Measurements from ENCODE around the gene CBX5.
"Not testable (repeated sequence)": the region's sequence is repeated elsewhere in the genome, so short reads cannot be mapped to it uniquely, and the experiment has no call there.

The CBX5 gene

DNA sequence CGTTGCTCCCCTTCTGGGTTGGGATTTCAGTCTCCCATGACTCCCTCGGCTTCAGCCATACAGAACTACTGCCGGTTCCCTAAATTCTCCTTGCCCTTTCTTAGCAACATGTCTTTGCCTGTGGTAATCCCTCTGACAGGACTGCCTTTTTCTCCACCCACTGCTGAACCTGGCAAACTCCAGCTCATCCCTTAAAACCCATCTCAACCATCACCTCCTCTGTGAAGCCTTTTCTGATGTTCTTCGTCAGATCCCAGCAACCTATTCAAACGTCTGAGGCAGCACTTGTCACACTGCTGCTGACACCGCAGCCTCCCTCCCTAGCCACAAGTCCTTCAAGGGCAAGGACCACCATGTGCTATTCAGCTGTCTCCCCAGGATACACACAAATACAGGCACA, 80.9 kb downstream of the CBX5 start:
- in situ Hi-C loops (cut with HindIII; ENCODE audit: low sequenced_read_pairs): loop anchor here (25.0 kb wide), 1 partner anchor 187 kb away; the partner anchor contains the start of genes HOXC8 and HOXC9
- TF ChIP-seq, protein P1, sequence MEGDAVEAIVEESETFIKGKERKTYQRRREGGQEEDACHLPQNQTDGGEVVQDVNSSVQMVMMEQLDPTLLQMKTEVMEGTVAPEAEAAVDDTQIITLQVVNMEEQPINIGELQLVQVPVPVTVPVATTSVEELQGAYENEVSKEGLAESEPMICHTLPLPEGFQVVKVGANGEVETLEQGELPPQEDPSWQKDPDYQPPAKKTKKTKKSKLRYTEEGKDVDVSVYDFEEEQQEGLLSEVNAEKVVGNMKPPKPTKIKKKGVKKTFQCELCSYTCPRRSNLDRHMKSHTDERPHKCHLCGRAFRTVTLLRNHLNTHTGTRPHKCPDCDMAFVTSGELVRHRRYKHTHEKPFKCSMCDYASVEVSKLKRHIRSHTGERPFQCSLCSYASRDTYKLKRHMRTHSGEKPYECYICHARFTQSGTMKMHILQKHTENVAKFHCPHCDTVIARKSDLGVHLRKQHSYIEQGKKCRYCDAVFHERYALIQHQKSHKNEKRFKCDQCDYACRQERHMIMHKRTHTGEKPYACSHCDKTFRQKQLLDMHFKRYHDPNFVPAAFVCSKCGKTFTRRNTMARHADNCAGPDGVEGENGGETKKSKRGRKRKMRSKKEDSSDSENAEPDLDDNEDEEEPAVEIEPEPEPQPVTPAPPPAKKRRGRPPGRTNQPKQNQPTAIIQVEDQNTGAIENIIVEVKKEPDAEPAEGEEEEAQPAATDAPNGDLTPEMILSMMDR (IDR thresholded peaks at IDR 0.05; ENCODE audit: low read depth, low read length): no peak
- H3K4me3 ChIP-seq (ENCODE audit: low read depth, low read length): no peak overlapping the region
- no peak for DNase-seq (ENCODE audit: low read depth, low spot score)

DNA sequence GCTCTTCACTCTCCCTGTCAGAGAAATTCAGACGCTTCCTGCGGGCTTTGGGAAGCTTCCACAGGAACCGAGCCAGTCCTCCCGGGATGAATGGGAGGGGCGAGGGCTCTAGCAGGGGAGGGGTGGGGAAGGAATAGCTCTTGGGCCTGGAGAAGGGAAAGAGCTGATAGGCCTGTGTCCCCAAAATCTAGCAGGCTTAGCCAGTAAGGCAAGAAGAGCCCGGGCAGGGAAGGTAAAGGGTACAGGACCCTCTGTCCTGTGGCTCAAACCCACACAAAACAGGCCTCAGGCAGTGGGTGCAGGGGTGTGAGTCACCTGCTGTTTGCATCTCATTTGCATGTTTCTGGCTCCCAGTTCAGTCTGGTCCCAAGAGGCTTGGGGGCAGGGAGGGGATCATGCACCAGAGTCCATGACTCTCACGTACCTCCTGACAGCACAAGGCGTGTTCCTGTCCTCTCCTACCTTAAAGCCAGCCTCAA, 82.5 kb downstream of the CBX5 start:
- no peak overlapping the region for H3K4me3 ChIP-seq (ENCODE audit: low read depth, low read length)
- DNase-seq (ENCODE audit: low read depth, low spot score): no peak
- in situ Hi-C loops (cut with HindIII; ENCODE audit: low sequenced_read_pairs): loop anchor here (25.0 kb wide), 1 partner anchor 185 kb away; the partner anchor contains the start of genes HOXC8 and HOXC9
- TF ChIP-seq, protein P1 (IDR thresholded peaks at IDR 0.05; ENCODE audit: low read depth, low read length): no peak

DNA sequence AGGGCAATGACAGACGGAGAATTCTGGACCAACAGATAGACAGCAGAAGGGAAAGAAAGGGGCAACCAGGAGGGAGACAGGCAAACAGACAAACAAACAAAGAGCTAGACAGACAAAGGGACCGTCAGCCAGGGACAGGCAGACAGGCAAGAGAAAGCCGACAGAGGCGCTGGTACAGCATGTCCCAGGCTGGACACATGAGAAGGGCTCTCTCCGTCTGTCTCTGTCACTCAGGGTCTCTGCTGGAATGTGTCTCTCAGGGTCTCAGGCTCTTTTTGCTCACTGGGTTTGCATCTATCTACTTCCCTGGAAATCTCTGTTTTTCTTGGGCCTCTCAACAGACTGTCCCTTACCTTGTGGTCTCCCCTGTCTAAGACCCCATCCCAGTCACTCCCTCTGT, 82.9 kb downstream of the CBX5 start:
- TF ChIP-seq, protein P1 (IDR thresholded peaks at IDR 0.05; ENCODE audit: low read depth, low read length): no peak
- in situ Hi-C loops (cut with HindIII; ENCODE audit: low sequenced_read_pairs): loop anchor here (25.0 kb wide), 1 partner anchor 185 kb away; the partner anchor contains the start of genes HOXC8 and HOXC9
- no peak for DNase-seq (ENCODE audit: low read depth, low spot score)
- H3K4me3 ChIP-seq (ENCODE audit: low read depth, low read length): no peak overlapping the region

DNA sequence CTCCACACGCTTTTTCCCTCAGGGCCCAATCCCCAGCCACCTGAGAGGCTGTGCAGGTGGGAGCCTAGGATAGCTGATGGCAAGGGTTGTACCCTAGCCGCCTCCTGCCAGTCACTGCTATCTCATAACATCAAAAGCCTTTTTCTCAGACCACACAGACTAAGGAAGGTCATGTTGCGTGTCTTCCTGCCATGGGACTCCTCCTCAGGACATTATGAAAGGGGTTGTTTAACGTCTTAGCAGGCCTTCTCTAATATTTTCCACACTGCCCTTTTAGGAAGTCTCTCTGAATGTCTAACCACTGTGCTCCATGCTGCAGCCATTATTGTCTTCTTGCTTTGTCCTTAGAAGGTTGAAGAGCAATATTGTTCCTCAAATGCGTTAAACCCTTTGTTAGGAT, 83.5 kb downstream of the CBX5 start:
- in situ Hi-C loops (cut with HindIII; ENCODE audit: low sequenced_read_pairs): loop anchor here (25.0 kb wide), 1 partner anchor 184 kb away; the partner anchor contains the start of genes HOXC8 and HOXC9

DNA sequence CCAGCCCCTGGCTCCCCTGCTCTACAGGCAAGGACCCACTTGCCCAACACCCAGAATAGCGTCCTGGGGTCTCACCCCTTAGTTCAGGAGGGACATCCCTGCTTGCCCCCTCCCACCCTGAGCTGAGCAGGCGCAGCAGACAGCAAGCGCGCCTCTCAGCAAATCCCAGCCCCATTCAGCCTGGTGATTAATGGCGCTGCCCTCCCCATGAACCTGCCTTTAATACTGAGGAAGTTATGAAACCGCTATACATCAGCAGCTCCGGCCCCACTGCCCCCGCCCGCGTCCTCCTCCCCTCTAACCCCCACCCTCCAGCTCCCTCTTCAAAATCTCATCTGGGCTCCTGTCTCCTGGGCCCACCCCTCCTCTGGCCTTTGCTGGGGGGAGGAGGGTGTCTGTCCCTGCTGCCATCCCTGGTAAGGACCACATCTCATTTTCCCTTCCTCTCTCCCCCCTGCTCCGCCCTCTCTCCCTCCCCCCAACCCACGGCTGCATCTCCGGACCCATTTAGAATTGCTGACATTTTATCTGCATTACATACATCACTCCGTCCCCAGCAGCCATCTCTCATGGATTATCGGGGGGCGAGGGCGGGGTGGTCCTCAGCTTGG, 84.1 kb downstream of the CBX5 start:
- TF ChIP-seq, protein P1 (IDR thresholded peaks at IDR 0.05; ENCODE audit: low read depth, low read length): no peak
- peak; percentile 40 for DNase-seq (ENCODE audit: low read depth, low spot score)
- in situ Hi-C loops (cut with HindIII; ENCODE audit: low sequenced_read_pairs): loop anchor here (25.0 kb wide), 1 partner anchor 184 kb away; the partner anchor contains the start of genes HOXC8 and HOXC9
- H3K4me3 ChIP-seq (ENCODE audit: low read depth, low read length): no peak overlapping the region

More for the DNA sequence above, 83.5 kb downstream of the CBX5 start:
- DNase-seq (ENCODE audit: low read depth, low spot score): no peak
- H3K4me3 ChIP-seq (ENCODE audit: low read depth, low read length): no peak overlapping the region
- TF ChIP-seq, protein P1 (IDR thresholded peaks at IDR 0.05; ENCODE audit: low read depth, low read length): no peak

DNA sequence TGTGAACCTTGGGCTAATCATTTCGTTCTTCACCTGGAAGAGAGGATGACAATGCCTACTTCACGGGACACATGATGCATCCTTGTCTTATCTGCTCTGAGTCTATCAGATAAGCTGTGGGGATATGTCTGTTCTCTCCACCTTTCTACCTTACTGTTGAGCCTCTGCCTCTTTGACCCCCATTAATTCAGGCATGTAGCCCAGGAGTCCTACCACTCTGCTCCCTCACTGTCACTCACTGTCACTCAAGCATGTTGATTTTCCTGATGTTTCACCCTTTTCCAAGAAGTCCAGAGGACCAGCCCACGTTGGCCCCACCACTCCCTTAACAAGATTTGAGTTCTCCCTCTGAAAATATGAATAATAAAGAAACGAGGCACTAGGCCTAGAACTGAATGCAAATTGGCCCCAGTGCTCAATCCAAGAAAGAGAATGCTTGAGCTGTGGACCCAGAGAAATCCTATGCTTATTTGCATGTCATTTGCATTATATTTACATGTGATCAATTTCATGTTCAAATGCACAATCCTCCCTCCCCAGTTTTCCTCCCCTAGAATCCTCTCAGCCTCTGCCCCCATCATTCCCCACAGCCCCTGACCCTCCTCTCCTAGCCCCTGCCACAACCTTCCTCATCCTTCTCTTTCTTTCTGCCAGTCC, 84.7 kb downstream of the CBX5 start:
- in situ Hi-C loops (cut with HindIII; ENCODE audit: low sequenced_read_pairs): loop anchor here (25.0 kb wide), 1 partner anchor 183 kb away; the partner anchor contains the start of genes HOXC8 and HOXC9
- no peak for DNase-seq (ENCODE audit: low read depth, low spot score)
- no peak overlapping the region for H3K4me3 ChIP-seq (ENCODE audit: low read depth, low read length)
- TF ChIP-seq, protein P1 (IDR thresholded peaks at IDR 0.05; ENCODE audit: low read depth, low read length): no peak

DNA sequence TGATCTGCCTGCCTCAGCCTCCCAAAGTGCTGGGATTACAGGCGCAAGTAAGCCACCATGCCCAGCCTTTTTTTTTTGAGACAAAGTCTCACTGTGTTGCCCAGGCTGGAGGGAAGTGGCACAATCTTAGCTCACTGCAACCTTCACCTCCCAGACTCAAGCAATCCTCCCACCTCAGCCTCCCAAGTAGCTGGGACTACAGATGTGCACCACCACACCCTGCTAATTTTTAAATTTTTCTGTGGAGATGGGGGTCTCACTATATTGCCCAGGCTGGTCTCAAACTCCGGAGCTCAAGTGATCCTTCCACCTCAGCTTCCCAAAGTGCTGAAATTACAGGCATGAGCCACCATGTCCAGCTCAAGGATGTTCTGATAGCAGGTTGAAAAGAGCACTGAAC, 85.3 kb downstream of the CBX5 start:
- DNase-seq (ENCODE audit: low read depth, low spot score); H3K4me3 ChIP-seq (ENCODE audit: low read depth, low read length): not testable (repeated sequence)
- in situ Hi-C loops (cut with HindIII; ENCODE audit: low sequenced_read_pairs): loop anchor here (25.0 kb wide), 1 partner anchor 182 kb away; the partner anchor contains the start of genes HOXC8 and HOXC9
